IMR-90 (cell line): ENCODE measurements around the gene HSD17B11. TPM values are rescaled to one million over a fixed set of nuclear protein-coding genes. Genes with fewer than 3 reads are reported as not detected.
"Not testable (repeated sequence)": the region's sequence is repeated elsewhere in the genome, so short reads cannot be mapped to it uniquely, and the experiment has no call there.

ENCODE experiments used
- ATAC-seq: fragments of 200-7000 bp; cut with Tn5 transposase; 2 replicates; pipeline ENCODE4 v1.9.1; 2020; ENCODE audit warnings: low read depth, mild to moderate bottlenecking, moderate library complexity
- BruUV-seq: library from RNA; stranded (reverse); fragments of 400-500 nt; replicated peaks from 2 replicates; lab custom pipeline; 2021; lab: Mats Ljungman, UMichigan
- CTCF ChIA-PET: fragments of 300-600 bp; formaldehyde crosslinking; extraction: SDS; loops from one replicate; lab custom pipeline; 2021; ENCODE audit warnings: antibody characterized with exemption; lab: Yijun Ruan, JAX
- POLR2A ChIA-PET: fragments of 300-600 bp; sonication (Branson Sonifier 250); formaldehyde crosslinking; loops from one replicate; lab custom pipeline; 2022; ENCODE audit warnings: antibody characterized with exemption; ENCODE audit not compliant: unreplicated experiment; lab: Charles Lee
- DNase-seq: peaks from one replicate; pipeline ENCODE4 v3.0.0; 2013
- H2AFZ ChIP-seq: replicated peaks from 2 replicates; pipeline ENCODE3; 2013; ENCODE audit warnings: low read length, mild to moderate bottlenecking; ENCODE audit not compliant: poor library complexity
- H2AK5ac ChIP-seq: 2 replicates; pipeline ENCODE4 v1.6.1; 2013; ENCODE audit warnings: low read depth, low read length, inconsistent platforms
- H2AK9ac ChIP-seq: replicated peaks from 2 replicates; pipeline ENCODE3; 2013; ENCODE audit warnings: mild to moderate bottlenecking, low read depth, low read length, moderate library complexity; ENCODE audit not compliant: poor library complexity
- H2BK120ac ChIP-seq: 2 replicates; pipeline ENCODE4 v1.6.1; 2013; ENCODE audit warnings: low read depth, low read length, inconsistent platforms
- H2BK15ac ChIP-seq: 3 replicates; pipeline ENCODE4 v1.6.1; 2013; ENCODE audit warnings: low read depth, low read length, inconsistent platforms
- H2BK20ac ChIP-seq: 2 replicates; pipeline ENCODE4 v1.6.1; 2013; ENCODE audit warnings: low read depth, mild to moderate bottlenecking, inconsistent platforms, low read length, moderate library complexity
- H2BK5ac ChIP-seq: 2 replicates; pipeline ENCODE4 v1.6.1; 2013; ENCODE audit warnings: mild to moderate bottlenecking, low read depth, low read length, inconsistent platforms; ENCODE audit not compliant: poor library complexity, severe bottlenecking
- H3K14ac ChIP-seq: replicated peaks from 2 replicates; pipeline ENCODE4 v1.6.1; 2013; ENCODE audit warnings: low read depth, low read length, inconsistent platforms
- H3K18ac ChIP-seq: 2 replicates; pipeline ENCODE4 v1.6.1; 2013; ENCODE audit warnings: low read depth, low read length, control low read depth
- H3K23ac ChIP-seq: 2 replicates; pipeline ENCODE4 v1.6.1; 2013; ENCODE audit warnings: low read depth, low read length, inconsistent platforms
- H3K27ac ChIP-seq: 2 replicates; pipeline ENCODE4 v1.5.1; 2013; ENCODE audit warnings: mild to moderate bottlenecking, control low read depth, low read length; ENCODE audit not compliant: insufficient read depth
- H3K27me3 ChIP-seq: 2 replicates; pipeline ENCODE4 v1.6.1; 2013; ENCODE audit warnings: low read length; ENCODE audit not compliant: control insufficient read depth, insufficient read depth
- H3K36me3 ChIP-seq: 2 replicates; pipeline ENCODE4 v1.6.1; 2013; ENCODE audit warnings: low read length, mixed read lengths; ENCODE audit not compliant: control insufficient read depth, insufficient read depth
- H3K4ac ChIP-seq: 2 replicates; pipeline ENCODE4 v1.6.1; 2013; ENCODE audit warnings: low read depth, low read length, inconsistent platforms
- H3K4me1 ChIP-seq: 2 replicates; pipeline ENCODE4 v1.6.1; 2013; ENCODE audit warnings: low read length, mixed read lengths; ENCODE audit not compliant: control insufficient read depth, insufficient read depth
- H3K4me2 ChIP-seq: 2 replicates; pipeline ENCODE4 v1.6.1; 2013; ENCODE audit warnings: low read depth, mild to moderate bottlenecking, control low read depth, low read length, moderate library complexity
- H3K4me3 ChIP-seq: 2 replicates; pipeline ENCODE4 v1.5.1; 2013; ENCODE audit warnings: low read depth, mild to moderate bottlenecking, control low read depth, low read length, moderate library complexity; ENCODE audit not compliant: insufficient read depth
- H3K56ac ChIP-seq: 2 replicates; pipeline ENCODE4 v1.6.1; 2013; ENCODE audit warnings: low read length, inconsistent platforms; ENCODE audit not compliant: insufficient read depth; ENCODE audit errors: extremely low read depth
- H3K79me1 ChIP-seq, 2 experiments: 2 replicates each; pipeline ENCODE4 v1.6.1; 2013; ENCODE audit warnings: low read length in 2 of 2, inconsistent platforms in 1 of 2, low read depth in 1 of 2
- H3K9ac ChIP-seq: 2 replicates; pipeline ENCODE4 v1.6.1; 2013; ENCODE audit warnings: low read depth, low read length, control low read depth
- H3K9me1 ChIP-seq: 2 replicates; pipeline ENCODE4 v1.6.1; 2013; ENCODE audit warnings: low read length, inconsistent platforms; ENCODE audit not compliant: insufficient read depth
- H3K9me3 ChIP-seq: 2 replicates; pipeline ENCODE4 v1.6.1; 2013; ENCODE audit warnings: low read length; ENCODE audit not compliant: control insufficient read depth, insufficient read depth
- H4K20me1 ChIP-seq: 2 replicates; pipeline ENCODE4 v1.6.1; 2013; ENCODE audit warnings: low read length, inconsistent platforms; ENCODE audit not compliant: insufficient read depth
- H4K5ac ChIP-seq: 2 replicates; pipeline ENCODE4 v1.6.1; 2013; ENCODE audit warnings: mild to moderate bottlenecking, low read depth, low read length, control low read depth
- H4K8ac ChIP-seq, 2 experiments: 2 replicates each; pipeline ENCODE4 v1.6.1; 2013; ENCODE audit warnings: low read depth in 2 of 2, low read length in 2 of 2, control low read depth in 1 of 2, inconsistent platforms in 1 of 2
- H4K91ac ChIP-seq: 2 replicates; pipeline ENCODE4 v1.6.1; 2013; ENCODE audit warnings: low read depth, low read length, inconsistent platforms; ENCODE audit not compliant: insufficient read depth
- WGBS, 2 experiments: methylation state at CpG; one replicate each; pipeline versions ENCODE4 v1.1.5 to v1.1.7; 2013; ENCODE audit warnings: missing lambda C conversion rate in 2 of 2; ENCODE audit not compliant: insufficient read length in 1 of 2; ENCODE audit errors: extremely low coverage in 2 of 2; 5-methylcytosine and 5-hydroxymethylcytosine counted together
- dilution Hi-C: fragments of 300-500 bp; cut with HindIII; formaldehyde crosslinking; loops from one replicate; pipeline ENCODE4 v1.14.3; 2018; ENCODE audit warnings: low sequenced_read_pairs; ENCODE audit not compliant: unreplicated experiment
- in situ Hi-C: fragments of 300-500 bp; cut with MboI; formaldehyde crosslinking; loops from 3 replicates; pipeline ENCODE4 v1.14.3; 2019; ENCODE audit warnings: low sequenced_read_pairs, inconsistent platforms, mixed read lengths
- intact Hi-C: fragments of 100-400 bp; cut with micrococcal nuclease; formaldehyde crosslinking; loops from 2 replicates; pipeline ENCODE4 v1.10.0; 2022
- polyA plus RNA-seq, 3 experiments: library from polyadenylated mRNA; depleted of rRNA; stranded (reverse); fragments of >200 nt; gene quantifications; 2 replicates each; pipeline ENCODE4 v1.2.3, GENCODE V29; 2012; ENCODE audit warnings: low replicate concordance in 1 of 3
- total RNA-seq: library from RNA; depleted of rRNA; stranded (reverse); fragments of >200 nt; gene quantifications from 2 replicates; pipeline ENCODE4 v1.2.3, GENCODE V29; 2012

The HSD17B11 gene
- total and polyA plus RNA-seq, 2 of the 4 experiments (the other 2 are of a cell fraction): 11.3 to 12.0 TPM

- ChIA-PET CTCF (interaction anchor here (0.7 to 1.6 kb wide), 3 partner anchors 14 to 75 kb away, joined by 3 to 6 read pairs (median 5); no protein-coding TSS in a partner anchor), POLR2A (interaction anchor here (1.0 to 1.6 kb wide), 3 partner anchors 8 to 33 kb away, joined by 3 to 8 read pairs (median 5); partner anchors contain the start of gene NUDT9)
- H4K91ac ChIP-seq, H3K27ac ChIP-seq, H3K36me3 ChIP-seq, H3K9me1 ChIP-seq, H2BK5ac ChIP-seq, H2BK20ac ChIP-seq, ATAC-seq, H3K23ac ChIP-seq, H3K27me3 ChIP-seq, H3K14ac ChIP-seq, H4K20me1 ChIP-seq, H4K5ac ChIP-seq, dilution Hi-C loops, DNase-seq, H3K4ac ChIP-seq, H3K18ac ChIP-seq, H2BK15ac ChIP-seq, in situ Hi-C loops, H2AFZ ChIP-seq, BruUV-seq, H3K9me3 ChIP-seq, H2AK5ac ChIP-seq, H3K4me1 ChIP-seq, H2BK120ac ChIP-seq, H2AK9ac ChIP-seq: not testable (repeated sequence)
- Histone ChIP-seq H4K8ac (peak overlapping the region in 1 of 2 experiments; percentile 59; a peak in 2 of 4 replicates), H3K56ac (peak overlapping the region; percentile 28; the same call in 1 of the 2 replicates), H3K9ac (0 out of 2 replicates have a peak overlapping the region, but pooled peaks have one; percentile 54), H3K79me1 (peaks cover 12 to 41% of the 10 kb centered on the region in 2 experiments; a peak in 2 of 4 replicates), H3K4me2 (peak overlapping the region; percentile 65), H3K4me3 (peak overlapping the region; percentile 66)
- intact Hi-C loops: loop anchor here (2.0 kb wide), 2 partner anchors 15 to 33 kb away; partner anchors contain the start of gene NUDT9
- WGBS, 2 experiments: no CpG with 5 or more reads among the region's 20 CpGs
Measured at GRCh38 chr4:87390055-87390454, 933 bp downstream of the HSD17B11 start.
